DND-41 (cell line): Measurements from ENCODE around the gene ZC3H11A.
"Not testable (repeated sequence)": the region's sequence is repeated elsewhere in the genome, so short reads cannot be mapped to it uniquely, and the experiment has no call there.

ENCODE experiments used
- ATAC-seq: fragments of 200-7000 bp; cut with Tn5 transposase; 3 replicates; pipeline ENCODE4 v1.9.1; 2021; ENCODE audit warnings: low read depth; ENCODE audit not compliant: insufficient read depth
- DNase-seq: peaks from one replicate; pipeline ENCODE4 v3.0.0-alpha.2; 2020
- H2AFZ ChIP-seq: 2 replicates; pipeline ENCODE4 v1.6.0; 2012; ENCODE audit warnings: low read depth, low read length
- H3K27ac ChIP-seq: 2 replicates; pipeline ENCODE4 v1.5.1; 2012; ENCODE audit warnings: low read length, inconsistent platforms
- H3K27me3 ChIP-seq: fragments of 200-600 bp; sonication (generic); 2 replicates; pipeline ENCODE4 v1.6.0; 2012; ENCODE audit warnings: low read length, mild to moderate bottlenecking, inconsistent platforms; ENCODE audit not compliant: insufficient read depth, poor library complexity
- H3K36me3 ChIP-seq: 2 replicates; pipeline ENCODE4 v1.5.1; 2012; ENCODE audit warnings: low read length, inconsistent platforms; ENCODE audit not compliant: insufficient read depth
- H3K4me1 ChIP-seq: 2 replicates; pipeline ENCODE4 v1.5.1; 2012; ENCODE audit warnings: mild to moderate bottlenecking, low read length; ENCODE audit not compliant: insufficient read depth
- H3K4me2 ChIP-seq: 2 replicates; pipeline ENCODE4 v1.6.0; 2012; ENCODE audit warnings: mild to moderate bottlenecking, moderate library complexity, low read length, inconsistent platforms; ENCODE audit not compliant: insufficient read depth
- H3K4me3 ChIP-seq, 2 experiments: fragments of 200-600 bp in 1 of 2; shearing (Covaris generic) in 1 of 2; 2 replicates each; pipeline ENCODE4 v1.5.1; 2012 to 2016; ENCODE audit warnings: inconsistent platforms in 2 of 2, low read length in 2 of 2, mild to moderate bottlenecking in 2 of 2, low read depth in 1 of 2, moderate library complexity in 1 of 2
- H3K79me2 ChIP-seq: 2 replicates; pipeline ENCODE4 v1.6.0; 2012; ENCODE audit warnings: low read length, inconsistent platforms; ENCODE audit not compliant: insufficient read depth
- H3K9ac ChIP-seq: 2 replicates; pipeline ENCODE4 v1.6.0; 2012; ENCODE audit warnings: low read depth, mild to moderate bottlenecking, inconsistent platforms, low read length, moderate library complexity
- H3K9me3 ChIP-seq: 2 replicates; pipeline ENCODE4 v1.5.1; 2012; ENCODE audit warnings: low read length, moderate library complexity, mild to moderate bottlenecking, inconsistent platforms; ENCODE audit not compliant: insufficient read depth, severe bottlenecking
- H4K20me1 ChIP-seq: 2 replicates; pipeline ENCODE4 v1.6.0; 2012; ENCODE audit warnings: low read length; ENCODE audit not compliant: insufficient read depth
- EZH2 ChIP-seq: IDR thresholded peaks from 3 replicates; pipeline ENCODE4 v1.6.1; 2012; ENCODE audit warnings: borderline replicate concordance, low read depth, mild to moderate bottlenecking, moderate library complexity, low read length, inconsistent platforms; ENCODE audit not compliant: severe bottlenecking
- TF ChIP-seq, protein P1 (sequence below): IDR thresholded peaks from 2 replicates; pipeline ENCODE4 v1.5.1; 2012; ENCODE audit warnings: borderline replicate concordance, low read length, moderate library complexity, mild to moderate bottlenecking; ENCODE audit not compliant: poor library complexity, severe bottlenecking; ENCODE audit errors: extremely low read depth

The ZC3H11A gene

DNA sequence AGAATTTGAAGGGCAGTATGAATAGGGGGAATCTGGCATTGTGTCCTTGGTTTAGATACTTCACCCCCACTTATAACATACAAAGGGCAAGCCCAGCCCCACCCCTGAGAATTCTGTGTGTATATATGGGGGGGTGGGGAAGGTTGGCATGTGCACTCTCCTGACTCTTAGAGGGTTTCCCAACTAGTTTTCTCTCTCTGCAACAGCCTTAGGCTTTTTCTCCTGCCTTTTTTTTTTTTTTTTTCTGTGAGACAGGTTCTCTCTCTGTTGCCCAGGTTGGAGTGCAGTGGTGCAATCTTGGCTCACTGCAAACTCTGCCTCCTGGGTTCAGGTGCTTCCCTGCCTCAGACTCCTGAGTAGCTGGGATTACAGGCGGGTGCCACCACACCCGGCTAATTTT is 2.9 kb upstream of the ZC3H11A start:
- Histone ChIP-seq H2AFZ (no peak overlapping the region), H3K9me3 (no peaks in the 10 kb centered on the region), H3K27me3 (no peaks in the 10 kb centered on the region), H3K9ac (no peak overlapping the region), H3K79me2 (peaks cover 20% of the 10 kb centered on the region), H3K4me1 (peaks cover 26% of the 10 kb centered on the region), H3K36me3 (peaks cover 14% of the 10 kb centered on the region), H3K4me2 (no peak overlapping the region), H4K20me1 (peaks cover 15% of the 10 kb centered on the region), H3K4me3 (no peak overlapping the region), H3K27ac (no peak overlapping the region)
- no peak for ATAC-seq
- no peak for TF ChIP-seq EZH2
- TF ChIP-seq, protein P1, sequence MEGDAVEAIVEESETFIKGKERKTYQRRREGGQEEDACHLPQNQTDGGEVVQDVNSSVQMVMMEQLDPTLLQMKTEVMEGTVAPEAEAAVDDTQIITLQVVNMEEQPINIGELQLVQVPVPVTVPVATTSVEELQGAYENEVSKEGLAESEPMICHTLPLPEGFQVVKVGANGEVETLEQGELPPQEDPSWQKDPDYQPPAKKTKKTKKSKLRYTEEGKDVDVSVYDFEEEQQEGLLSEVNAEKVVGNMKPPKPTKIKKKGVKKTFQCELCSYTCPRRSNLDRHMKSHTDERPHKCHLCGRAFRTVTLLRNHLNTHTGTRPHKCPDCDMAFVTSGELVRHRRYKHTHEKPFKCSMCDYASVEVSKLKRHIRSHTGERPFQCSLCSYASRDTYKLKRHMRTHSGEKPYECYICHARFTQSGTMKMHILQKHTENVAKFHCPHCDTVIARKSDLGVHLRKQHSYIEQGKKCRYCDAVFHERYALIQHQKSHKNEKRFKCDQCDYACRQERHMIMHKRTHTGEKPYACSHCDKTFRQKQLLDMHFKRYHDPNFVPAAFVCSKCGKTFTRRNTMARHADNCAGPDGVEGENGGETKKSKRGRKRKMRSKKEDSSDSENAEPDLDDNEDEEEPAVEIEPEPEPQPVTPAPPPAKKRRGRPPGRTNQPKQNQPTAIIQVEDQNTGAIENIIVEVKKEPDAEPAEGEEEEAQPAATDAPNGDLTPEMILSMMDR = no peak
- DNase-seq = no peak

DNA sequence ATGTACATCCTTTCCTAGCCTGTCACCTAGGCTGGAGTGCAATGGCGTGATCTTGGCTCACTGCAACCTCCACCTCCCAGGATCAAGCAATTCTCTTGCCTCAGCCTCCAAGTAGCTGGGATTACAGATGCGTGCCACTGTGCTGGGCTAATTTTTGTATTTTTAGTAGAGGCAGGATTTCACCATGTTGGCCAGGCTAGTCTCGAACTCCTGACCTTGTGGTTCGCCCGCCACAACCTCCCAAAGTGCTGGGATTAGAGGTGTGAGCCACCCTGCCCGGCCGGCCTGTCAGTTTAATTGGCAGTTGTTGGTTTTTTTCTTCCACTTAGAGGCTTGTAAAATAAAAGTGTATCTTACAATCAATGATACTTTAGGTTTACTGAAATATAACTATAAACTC is 1.9 kb upstream of the ZC3H11A start:
- H3K27me3 ChIP-seq, H3K4me3 ChIP-seq, DNase-seq, ATAC-seq, H2AFZ ChIP-seq, H3K9me3 ChIP-seq, H3K27ac ChIP-seq, H3K9ac ChIP-seq, H3K4me2 ChIP-seq: not testable (repeated sequence)
- H4K20me1 ChIP-seq = peaks cover 25% of the 10 kb centered on the region
- H3K36me3 ChIP-seq = peaks cover 25% of the 10 kb centered on the region
- peaks cover 31% of the 10 kb centered on the region for H3K79me2 ChIP-seq
- peaks cover 36% of the 10 kb centered on the region for H3K4me1 ChIP-seq

DNA sequence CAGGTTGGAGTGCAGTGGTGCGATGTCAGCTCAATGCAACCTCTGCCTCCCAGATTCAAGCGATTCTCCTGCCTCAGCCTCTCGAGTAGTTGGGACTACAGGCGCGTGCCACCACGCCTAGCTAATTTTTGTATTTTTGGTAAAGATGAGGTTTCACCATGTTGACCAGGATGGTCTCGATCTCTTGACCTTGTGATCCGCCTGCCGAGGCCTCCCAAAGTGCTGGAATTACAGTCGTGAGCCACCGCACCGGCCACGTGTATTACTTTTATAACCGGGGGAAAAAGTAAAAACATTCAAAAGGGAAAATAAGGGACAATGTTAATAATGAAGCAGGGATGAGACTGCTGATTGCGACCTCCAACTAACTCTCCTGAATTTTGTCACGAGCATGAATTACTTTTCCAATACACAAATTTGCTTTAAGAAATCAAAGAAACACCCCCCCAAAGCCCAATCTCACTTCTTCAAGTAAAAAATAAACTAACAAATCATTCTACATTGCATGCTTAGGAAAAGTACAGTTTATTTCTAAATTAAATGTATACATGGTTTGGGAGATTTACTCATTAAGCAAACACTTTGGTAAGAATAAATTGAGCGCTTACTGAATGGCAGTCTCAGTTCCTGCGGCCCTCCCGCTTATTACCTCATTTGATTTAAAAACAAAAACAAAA is 521 bp upstream of the ZC3H11A start:
- H3K9me3 ChIP-seq = no peaks in the 10 kb centered on the region
- H3K36me3 ChIP-seq = peaks cover 37% of the 10 kb centered on the region
- H4K20me1 ChIP-seq = peaks cover 39% of the 10 kb centered on the region
- TF ChIP-seq, protein P1 = no peak
- no peak for TF ChIP-seq EZH2
- H3K27me3 ChIP-seq = no peaks in the 10 kb centered on the region
- peaks cover 44% of the 10 kb centered on the region for H3K79me2 ChIP-seq
- DNase-seq (no peak), ATAC-seq (no peak)
- peak overlapping the region; percentile 89 for H3K4me2 ChIP-seq
- H3K9ac ChIP-seq = peak overlapping the region; percentile 79
- H3K4me3 ChIP-seq = peak overlapping the region; percentile 79 to 93
- H3K4me1 ChIP-seq = peaks cover 50% of the 10 kb centered on the region
- peak overlapping the region; percentile 89 for H2AFZ ChIP-seq
- H3K27ac ChIP-seq = peak overlapping the region; percentile 93

DNA sequence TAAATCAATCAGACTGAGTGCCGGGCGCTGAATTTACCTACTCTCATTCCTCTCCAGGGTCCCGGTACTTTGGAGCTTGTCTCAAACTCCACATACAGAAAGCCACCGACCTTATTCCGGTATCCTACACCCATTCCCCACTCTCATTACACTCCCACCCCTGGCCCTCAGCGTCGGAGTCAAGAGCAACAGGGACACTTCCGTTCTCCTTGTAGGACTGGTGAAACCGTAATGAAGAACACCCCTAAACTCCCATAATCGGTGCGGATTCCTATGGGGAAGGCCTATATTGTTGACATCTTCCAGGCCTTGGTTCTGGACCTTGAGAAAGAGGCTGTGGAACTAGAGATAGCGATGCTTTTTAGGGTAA is 798 bp downstream of the ZC3H11A start:
- Histone ChIP-seq H3K4me2 (peak overlapping the region; percentile 89), H3K27ac (peak overlapping the region; percentile 93), H2AFZ (peak overlapping the region; percentile 58), H3K9me3 (no peaks in the 10 kb centered on the region), H3K27me3 (no peaks in the 10 kb centered on the region), H3K36me3 (peaks cover 39% of the 10 kb centered on the region), H3K79me2 (peaks cover 57% of the 10 kb centered on the region), H4K20me1 (peaks cover 44% of the 10 kb centered on the region), H3K4me1 (peaks cover 54% of the 10 kb centered on the region), H3K4me3 (peak overlapping the region; percentile 79 to 93), H3K9ac (peak overlapping the region; percentile 79)
- DNase-seq = peak; percentile 60
- peak; percentile 52 for ATAC-seq
- TF ChIP-seq EZH2 = no peak
- TF ChIP-seq, protein P1 = no peak
